ENCODE measurements around the gene RRP15.

RRP15 gene

GRCh38 chr1:218284917-218285635 is at the start of gene RRP15:
Gene RRP15, plus strand, starts transcription at chr1:218285293. Its CDS starts 24 bp downstream, at chr1:218285317.
- DNase-seq (ENCODE audit: low read depth): peak; percentile 66

GRCh38 chr1:218242171-218242570 is 42.9 kb upstream of the RRP15 start:
- DNase-seq (ENCODE audit: low read depth): no peak

- DNase-seq (ENCODE audit: low read depth): no peak
These were observed 37.8 kb upstream of the RRP15 start for GRCh38 chr1:218247339-218247738.

- no peak for DNase-seq (ENCODE audit: low read depth)
These were observed 35.6 kb upstream of the RRP15 start for GRCh38 chr1:218249338-218250140.

- no peak for DNase-seq (ENCODE audit: low read depth)
These were observed 34.6 kb upstream of the RRP15 start for GRCh38 chr1:218250492-218250891.

- no peak for DNase-seq (ENCODE audit: low read depth)
These were observed 30.7 kb upstream of the RRP15 start for GRCh38 chr1:218254296-218254946.

GRCh38 chr1:218255090-218255489 is 30.0 kb upstream of the RRP15 start:
- no peak for DNase-seq (ENCODE audit: low read depth)

GRCh38 chr1:218257371-218257770 is 27.7 kb upstream of the RRP15 start:
- no peak for DNase-seq (ENCODE audit: low read depth)

GRCh38 chr1:218257971-218258370 is 27.1 kb upstream of the RRP15 start:
- no peak for DNase-seq (ENCODE audit: low read depth)

GRCh38 chr1:218259339-218259738 is 25.8 kb upstream of the RRP15 start:
- no peak for DNase-seq (ENCODE audit: low read depth)

- no peak for DNase-seq (ENCODE audit: low read depth)
These were observed 25.3 kb upstream of the RRP15 start for GRCh38 chr1:218259800-218260199.

- no peak for DNase-seq (ENCODE audit: low read depth)
These were observed 22.8 kb upstream of the RRP15 start for GRCh38 chr1:218262259-218262658.

- no peak for DNase-seq (ENCODE audit: low read depth)
These were observed 18.7 kb upstream of the RRP15 start for GRCh38 chr1:218266356-218266755.

- no peak for DNase-seq (ENCODE audit: low read depth)
These were observed 12.7 kb upstream of the RRP15 start for GRCh38 chr1:218272366-218272765.

- DNase-seq (ENCODE audit: low read depth): no peak
These were observed 11.2 kb upstream of the RRP15 start for GRCh38 chr1:218273762-218274479.

GRCh38 chr1:218274511-218274910 is 10.6 kb upstream of the RRP15 start:
- DNase-seq (ENCODE audit: low read depth): no peak

GRCh38 chr1:218275823-218276222 is 9.3 kb upstream of the RRP15 start:
- no peak for DNase-seq (ENCODE audit: low read depth)

- DNase-seq (ENCODE audit: low read depth): no peak
These were observed 3.8 kb upstream of the RRP15 start for GRCh38 chr1:218281285-218281684.

- no peak for DNase-seq (ENCODE audit: low read depth)
These were observed 646 bp upstream of the RRP15 start for GRCh38 chr1:218284377-218284916.

- DNase-seq (ENCODE audit: low read depth): no peak
These were observed 7.4 kb downstream of the RRP15 start for GRCh38 chr1:218292515-218292914.

GRCh38 chr1:218294546-218294945 is 9.5 kb downstream of the RRP15 start:
- DNase-seq (ENCODE audit: low read depth): peak; percentile 50

- no peak for DNase-seq (ENCODE audit: low read depth)
These were observed 11.1 kb downstream of the RRP15 start for GRCh38 chr1:218296162-218296561.

Measured in GM04504 (cell line).